ENCODE data around the gene KRT23.

The KRT23 gene

GRCh38 chr17:40906613-40907012 lies 30.8 kb downstream of the KRT23 start:
- no peak for DNase-seq

GRCh38 chr17:40905370-40905769 lies 32.1 kb downstream of the KRT23 start:
- DNase-seq = no peak

GRCh38 chr17:40903129-40903847 lies 34.2 kb downstream of the KRT23 start:
- DNase-seq = peak; percentile 4

GRCh38 chr17:40902498-40902897 lies 34.9 kb downstream of the KRT23 start:
- no peak for DNase-seq

- DNase-seq = peak; percentile 9
Measured at GRCh38 chr17:40901981-40902474, 35.4 kb downstream of the KRT23 start.

GRCh38 chr17:40900809-40901356 lies 36.6 kb downstream of the KRT23 start:
- no peak for DNase-seq

GRCh38 chr17:40896916-40897455 lies 40.5 kb downstream of the KRT23 start:
- DNase-seq = no peak

- no peak for DNase-seq
Measured at GRCh38 chr17:40895106-40895730, 42.2 kb downstream of the KRT23 start.

- DNase-seq = no peak
Measured at GRCh38 chr17:40888196-40888720, 49.2 kb downstream of the KRT23 start.

- no peak for DNase-seq
Measured at GRCh38 chr17:40886090-40886489, 51.4 kb downstream of the KRT23 start.

- DNase-seq = no peak
Measured at GRCh38 chr17:40884708-40885512, 52.5 kb downstream of the KRT23 start, which contains the start of gene KRT20. KRT20 (minus strand) TSS chr17:40885242; CDS start chr17:40885185, 57 bp downstream.

- no peak for DNase-seq
Measured at GRCh38 chr17:40883626-40884334, 53.7 kb downstream of the KRT23 start.

GRCh38 chr17:40883031-40883430 lies 54.4 kb downstream of the KRT23 start:
- DNase-seq = no peak

GRCh38 chr17:40879026-40879425 lies 58.4 kb downstream of the KRT23 start:
- no peak for DNase-seq

- no peak for DNase-seq
Measured at GRCh38 chr17:40878044-40878443, 59.4 kb downstream of the KRT23 start.

GRCh38 chr17:40873801-40874200 lies 63.6 kb downstream of the KRT23 start:
- no peak for DNase-seq

- no peak for DNase-seq
Measured at GRCh38 chr17:40873255-40873654, 64.2 kb downstream of the KRT23 start.
